LNCAP (cell line): ENCODE results near the gene TGFBRAP1.

Experiments
- CTCF ChIP-seq: fragments of 450-650 bp; IDR thresholded peaks from 2 replicates; pipeline ENCODE4 v1.5.1; 2017; ENCODE audit warnings: mild to moderate bottlenecking

TGFBRAP1 gene

GRCh38 chr2:105307550-105307949 is 22.0 kb downstream of the TGFBRAP1 start:
- TF ChIP-seq CTCF = no peak

- TF ChIP-seq CTCF = no peak
These were observed 22.4 kb downstream of the TGFBRAP1 start for GRCh38 chr2:105307146-105307545.

- no peak for TF ChIP-seq CTCF
These were observed 27.9 kb downstream of the TGFBRAP1 start for GRCh38 chr2:105301646-105302045.

- TF ChIP-seq CTCF = no peak
These were observed 30.2 kb downstream of the TGFBRAP1 start for GRCh38 chr2:105299290-105299689.

GRCh38 chr2:105298017-105298416 is 31.5 kb downstream of the TGFBRAP1 start:
- no peak for TF ChIP-seq CTCF

GRCh38 chr2:105297216-105297615 is 32.3 kb downstream of the TGFBRAP1 start:
- no peak for TF ChIP-seq CTCF

- TF ChIP-seq CTCF = no peak
These were observed 33.4 kb downstream of the TGFBRAP1 start for GRCh38 chr2:105296017-105296611.
